OCI-LY7 (cell line): Measurements from ENCODE around the gene TMTC2. TPM values are rescaled to one million over a fixed set of nuclear protein-coding genes. Genes with fewer than 3 reads are reported as not detected.

Experiments used
- BruUV-seq: library from RNA; stranded (reverse); fragments of 400-500 nt; replicated peaks from 2 replicates; lab custom pipeline; 2021; lab: Mats Ljungman, UMichigan
- CTCF ChIA-PET: fragments of 300-600 bp; sonication (Branson Sonifier 250); formaldehyde crosslinking; loops from one replicate; lab custom pipeline; 2022; ENCODE audit warnings: antibody characterized with exemption; ENCODE audit not compliant: unreplicated experiment; lab: Charles Lee
- POLR2A ChIA-PET: fragments of 300-600 bp; sonication (Branson Sonifier 250); formaldehyde crosslinking; loops from one replicate; lab custom pipeline; 2022; ENCODE audit warnings: antibody characterized with exemption; lab: Charles Lee
- DNase-seq: peaks from one replicate; pipeline ENCODE4 v3.0.0-alpha.2; 2015; ENCODE audit warnings: low spot score
- H2AFZ ChIP-seq: fragments of 200-600 bp; sonication (generic), shearing (Covaris generic); 2 replicates; pipeline ENCODE4 v1.6.1; 2014; ENCODE audit warnings: mild to moderate bottlenecking, antibody characterized with exemption, low read length, moderate library complexity
- H3K27ac ChIP-seq: fragments of 200-600 bp; sonication (generic); 2 replicates; pipeline ENCODE4 v1.5.1; 2014; ENCODE audit warnings: mixed run types, low read depth, mild to moderate bottlenecking, moderate library complexity, low read length, inconsistent platforms; ENCODE audit not compliant: poor library complexity, severe bottlenecking
- H3K36me3 ChIP-seq: fragments of 200-600 bp; sonication (generic); 2 replicates; pipeline ENCODE4 v1.6.1; 2014; ENCODE audit warnings: mild to moderate bottlenecking, antibody characterized with exemption, low read length, moderate library complexity, mixed read lengths; ENCODE audit not compliant: insufficient read depth
- H3K4me1 ChIP-seq: fragments of 200-600 bp; sonication (generic); 2 replicates; pipeline ENCODE4 v1.5.1; 2014; ENCODE audit warnings: mild to moderate bottlenecking, low read length; ENCODE audit not compliant: insufficient read depth, poor library complexity, severe bottlenecking
- H3K4me2 ChIP-seq: fragments of 200-600 bp; sonication (generic); 2 replicates; pipeline ENCODE4 v1.6.1; 2014; ENCODE audit warnings: mild to moderate bottlenecking, low read length
- H3K4me3 ChIP-seq: fragments of 200-600 bp; sonication (generic); 2 replicates; pipeline ENCODE4 v1.5.1; 2014; ENCODE audit warnings: mild to moderate bottlenecking, low read depth, low read length; ENCODE audit not compliant: poor library complexity, severe bottlenecking
- H3K79me2 ChIP-seq: fragments of 200-600 bp; sonication (generic); 2 replicates; pipeline ENCODE4 v1.6.1; 2016; ENCODE audit warnings: low read depth, mild to moderate bottlenecking, low read length, moderate library complexity, mixed read lengths; ENCODE audit not compliant: insufficient read depth
- H3K9me2 ChIP-seq: fragments of 200-600 bp; sonication (generic); 2 replicates; pipeline ENCODE4 v1.6.1; 2016; ENCODE audit warnings: mild to moderate bottlenecking, low read length, mixed read lengths; ENCODE audit not compliant: insufficient read depth
- H3K9me3 ChIP-seq: fragments of 200-600 bp; sonication (generic); 2 replicates; pipeline ENCODE4 v1.6.1; 2014; ENCODE audit warnings: mild to moderate bottlenecking, mixed run types, low read length, mixed read lengths
- H4K20me1 ChIP-seq: fragments of 200-600 bp; sonication (generic); 2 replicates; pipeline ENCODE4 v1.6.1; 2014; ENCODE audit warnings: mild to moderate bottlenecking, antibody characterized with exemption, low read length, moderate library complexity, mixed read lengths; ENCODE audit not compliant: insufficient read depth
- CTCF ChIP-seq: fragments of 200-600 bp; sonication (generic); conservative IDR thresholded peaks from 2 replicates; pipeline ENCODE4 v1.5.1; 2014; ENCODE audit warnings: mild to moderate bottlenecking, antibody characterized with exemption, low read length, moderate library complexity, mixed read lengths
- EZH2phosphoT487 ChIP-seq: fragments of 200-600 bp; sonication (generic); IDR thresholded peaks from 2 replicates; pipeline ENCODE4 v1.6.1; 2018; ENCODE audit warnings: low read depth, borderline replicate concordance, mild to moderate bottlenecking, mixed run types, antibody characterized with exemption, low read length, moderate library complexity, mixed read lengths
- intact Hi-C: fragments of 100-400 bp; cut with micrococcal nuclease; formaldehyde crosslinking; loops from one replicate; pipeline ENCODE4 v1.10.0; 2022; ENCODE audit not compliant: unreplicated experiment
- total RNA-seq, 2 experiments: library from RNA; depleted of rRNA in 1 of 2; stranded (reverse); fragments of >200 nt in 1 of 2; shearing (Covaris generic) in 1 of 2; gene quantifications; 2 replicates each; pipeline ENCODE4 v1.2.3, GENCODE V29; 2014 to 2022

Gene TMTC2
- total RNA-seq, 2 experiments from 2014 or later, result 5.6 to 8.1 TPM

DNA sequence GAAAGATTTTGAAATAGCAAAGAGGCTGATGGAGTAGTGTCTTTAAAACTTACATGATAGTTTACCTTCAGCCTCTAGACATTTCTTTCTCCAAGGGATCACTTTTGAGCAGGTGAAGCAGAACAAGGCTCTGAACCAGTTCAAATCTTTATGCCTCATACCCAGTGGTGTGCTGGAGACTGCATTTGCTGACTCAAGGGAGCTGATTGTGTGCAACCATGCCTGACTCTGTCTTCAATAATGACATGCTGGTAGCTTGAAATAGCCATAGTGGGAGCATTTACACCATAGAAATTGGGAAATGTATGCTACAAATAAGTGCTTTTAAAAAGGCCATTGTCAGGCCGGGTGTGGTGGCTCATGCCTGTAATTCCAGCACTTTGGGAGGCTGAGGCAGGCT lies 482.0 kb downstream of the TMTC2 start:
- ChIA-PET CTCF (no interaction called here), POLR2A (no interaction called here)
- no peaks in the 10 kb centered on the region for H3K79me2 ChIP-seq
- no peak overlapping the region for H3K27ac ChIP-seq
- H3K4me2 ChIP-seq, result no peak overlapping the region
- no peaks in the 10 kb centered on the region for H3K36me3 ChIP-seq
- H3K4me3 ChIP-seq, result no peak overlapping the region
- intact Hi-C loops, result no loop called here
- no peaks in the 10 kb centered on the region for H3K9me3 ChIP-seq
- DNase-seq, result no peak
- H3K9me2 ChIP-seq, result no peaks in the 10 kb centered on the region
- no peak overlapping the region for H2AFZ ChIP-seq
- TF ChIP-seq CTCF, result no peak
- TF ChIP-seq EZH2phosphoT487, result no peak
- H4K20me1 ChIP-seq, result no peaks in the 10 kb centered on the region
- BruUV-seq, result no TSS peak
- no peaks in the 10 kb centered on the region for H3K4me1 ChIP-seq

DNA sequence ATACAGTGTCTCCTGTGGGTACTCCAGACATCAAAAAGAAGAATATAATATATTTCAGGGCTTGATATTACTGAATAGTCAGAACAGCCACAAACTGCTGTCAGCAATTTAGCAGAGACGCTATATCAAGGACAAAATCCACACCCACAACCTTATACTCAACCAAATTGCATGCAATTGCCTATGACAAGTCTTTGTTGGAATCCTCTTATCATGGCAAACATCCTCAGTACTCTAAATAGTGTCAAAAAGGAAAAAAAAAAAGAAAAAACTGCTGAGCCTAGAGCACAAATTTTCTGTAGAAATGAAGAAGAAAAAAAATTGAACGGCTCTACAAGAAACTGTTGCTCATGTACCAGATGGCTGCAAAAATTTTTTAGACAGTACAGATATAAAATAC lies 485.7 kb downstream of the TMTC2 start:
- Histone ChIP-seq H2AFZ (no peak overlapping the region), H3K9me3 (no peaks in the 10 kb centered on the region), H3K27ac (no peak overlapping the region), H4K20me1 (no peaks in the 10 kb centered on the region), H3K36me3 (no peaks in the 10 kb centered on the region), H3K4me2 (no peak overlapping the region), H3K4me1 (no peaks in the 10 kb centered on the region), H3K9me2 (no peaks in the 10 kb centered on the region), H3K79me2 (no peaks in the 10 kb centered on the region), H3K4me3 (no peak overlapping the region)
- DNase-seq, result no peak
- CTCF ChIA-PET, result no interaction called here
- no peak for TF ChIP-seq EZH2phosphoT487
- no peak for TF ChIP-seq CTCF
- no TSS peak for BruUV-seq
- intact Hi-C loops, result no loop called here
- POLR2A ChIA-PET, result no interaction called here

DNA sequence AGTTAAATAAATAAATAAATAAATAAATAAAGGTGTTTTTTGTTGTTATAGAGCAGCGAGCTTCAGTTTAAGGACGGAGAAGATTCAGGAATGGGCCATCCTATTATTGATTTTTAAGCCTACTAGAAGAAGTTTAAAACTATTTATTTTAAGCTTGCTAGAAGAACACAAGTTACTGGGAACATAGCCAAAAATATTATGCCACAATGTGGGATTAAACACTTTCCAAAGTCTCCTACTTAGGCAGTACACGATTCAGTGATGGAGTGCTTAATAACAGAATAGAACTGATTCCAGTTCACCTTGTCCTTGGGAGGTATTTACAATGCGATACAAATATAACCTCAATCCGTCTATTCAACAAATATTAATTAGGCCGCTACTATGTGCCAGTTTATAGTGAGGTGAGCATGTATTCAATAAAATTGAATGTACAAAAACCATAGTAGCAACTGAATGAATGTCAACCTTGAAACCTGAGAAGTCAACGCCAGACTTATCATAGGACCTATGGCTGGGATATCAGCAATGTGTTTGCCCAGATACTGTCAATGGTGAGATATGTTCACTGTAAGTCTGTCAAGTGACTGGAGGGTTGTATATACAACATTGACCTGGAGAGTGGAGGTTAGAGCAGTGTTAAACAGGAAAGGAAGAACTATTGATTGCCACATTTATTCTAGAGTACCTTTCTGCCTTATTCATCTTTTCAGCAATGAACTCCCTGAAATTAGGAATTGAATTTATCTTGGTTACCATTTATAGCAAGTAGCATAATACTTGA lies 486.4 kb downstream of the TMTC2 start:
- no peaks in the 10 kb centered on the region for H3K9me3 ChIP-seq
- no peak overlapping the region for H3K27ac ChIP-seq
- POLR2A ChIA-PET, result no interaction called here
- TF ChIP-seq CTCF (no peak), EZH2phosphoT487 (no peak)
- intact Hi-C loops, result no loop called here
- BruUV-seq, result no TSS peak
- H3K4me2 ChIP-seq, result no peak overlapping the region
- H3K79me2 ChIP-seq, result no peaks in the 10 kb centered on the region
- no peak overlapping the region for H3K4me3 ChIP-seq
- CTCF ChIA-PET, result no interaction called here
- no peak for DNase-seq
- H3K9me2 ChIP-seq, result no peaks in the 10 kb centered on the region
- H3K36me3 ChIP-seq, result no peaks in the 10 kb centered on the region
- no peaks in the 10 kb centered on the region for H4K20me1 ChIP-seq
- no peak overlapping the region for H2AFZ ChIP-seq
- H3K4me1 ChIP-seq, result no peaks in the 10 kb centered on the region
